Endothelial cell (in vitro differentiated cells): ENCODE data around the gene LHFPL3. TPM values are rescaled to one million over a fixed set of nuclear protein-coding genes. Genes with fewer than 3 reads are reported as not detected.

Experiments
- DNase-seq: peaks from one replicate; pipeline ENCODE4 v3.0.0; 2021; ENCODE audit warnings: low spot score
- H3K27ac Mint-ChIP-seq: one replicate; pipeline ENCODE4 v1.8.0; 2021; ENCODE audit warnings: mixed read lengths, inconsistent platforms; ENCODE audit not compliant: unreplicated experiment
- H3K27me3 Mint-ChIP-seq: one replicate; pipeline ENCODE4 v1.8.0; 2021; ENCODE audit warnings: mild to moderate bottlenecking, moderate library complexity, mixed read lengths, inconsistent platforms; ENCODE audit not compliant: unreplicated experiment
- H3K36me3 Mint-ChIP-seq: one replicate; pipeline ENCODE4 v1.8.0; 2021; ENCODE audit warnings: mild to moderate bottlenecking, low read depth, mixed read lengths, inconsistent platforms; ENCODE audit not compliant: unreplicated experiment
- H3K4me1 Mint-ChIP-seq: one replicate; pipeline ENCODE4 v1.8.0; 2021; ENCODE audit warnings: mild to moderate bottlenecking, mixed read lengths, inconsistent platforms; ENCODE audit not compliant: unreplicated experiment
- H3K4me3 Mint-ChIP-seq: one replicate; pipeline ENCODE4 v1.8.0; 2021; ENCODE audit warnings: mild to moderate bottlenecking, mixed read lengths, inconsistent platforms; ENCODE audit not compliant: unreplicated experiment
- H3K9me3 Mint-ChIP-seq: one replicate; pipeline ENCODE4 v1.8.0; 2021; ENCODE audit warnings: mixed read lengths, inconsistent platforms; ENCODE audit not compliant: unreplicated experiment
- total RNA-seq: library from RNA; stranded (reverse); fragmentation: NEBNext Ultra II Directional; extraction: Animal tissue kit (Norgen Biotek cat#: 25700); gene quantifications from one replicate; pipeline ENCODE4 v1.2.1, GENCODE V29; 2021; ENCODE audit not compliant: unreplicated experiment
- TF ChIP-seq, protein P1 (sequence below): fragments of 200-600 bp; sonication (generic); IDR thresholded peaks from one replicate; pipeline ENCODE4 v1.5.0; 2021; ENCODE audit warnings: antibody characterized with exemption; ENCODE audit not compliant: unreplicated experiment

Gene LHFPL3
- total RNA-seq, 1 donor from 2014 or later, result not detected

DNA sequence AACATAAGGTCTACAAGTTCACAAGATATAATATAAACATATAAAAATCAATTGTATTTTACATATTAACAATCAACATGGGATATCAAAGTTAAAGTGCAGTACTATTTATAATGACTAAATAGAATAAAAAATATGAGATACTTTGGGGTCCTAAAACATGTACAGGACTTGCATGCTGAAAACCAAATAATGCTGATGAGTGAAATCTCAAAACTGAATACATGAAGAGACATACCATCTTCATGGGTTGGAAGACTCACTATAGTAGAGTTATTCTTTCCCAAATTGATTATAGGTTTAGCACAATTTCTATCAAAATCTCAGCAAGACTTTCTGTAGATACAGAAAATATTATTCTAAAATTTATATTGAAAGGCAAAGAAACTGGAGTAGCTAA, 181.5 kb downstream of the LHFPL3 start:
- Mint-ChIP-seq H3K27me3 (peaks cover 3% of the 10 kb centered on the region), H3K9me3 (no peaks in the 10 kb centered on the region), H3K4me3 (no peak overlapping the region), H3K36me3 (no peaks in the 10 kb centered on the region), H3K27ac (no peak overlapping the region), H3K4me1 (no peaks in the 10 kb centered on the region)
- DNase-seq, result no peak
- TF ChIP-seq, protein P1, sequence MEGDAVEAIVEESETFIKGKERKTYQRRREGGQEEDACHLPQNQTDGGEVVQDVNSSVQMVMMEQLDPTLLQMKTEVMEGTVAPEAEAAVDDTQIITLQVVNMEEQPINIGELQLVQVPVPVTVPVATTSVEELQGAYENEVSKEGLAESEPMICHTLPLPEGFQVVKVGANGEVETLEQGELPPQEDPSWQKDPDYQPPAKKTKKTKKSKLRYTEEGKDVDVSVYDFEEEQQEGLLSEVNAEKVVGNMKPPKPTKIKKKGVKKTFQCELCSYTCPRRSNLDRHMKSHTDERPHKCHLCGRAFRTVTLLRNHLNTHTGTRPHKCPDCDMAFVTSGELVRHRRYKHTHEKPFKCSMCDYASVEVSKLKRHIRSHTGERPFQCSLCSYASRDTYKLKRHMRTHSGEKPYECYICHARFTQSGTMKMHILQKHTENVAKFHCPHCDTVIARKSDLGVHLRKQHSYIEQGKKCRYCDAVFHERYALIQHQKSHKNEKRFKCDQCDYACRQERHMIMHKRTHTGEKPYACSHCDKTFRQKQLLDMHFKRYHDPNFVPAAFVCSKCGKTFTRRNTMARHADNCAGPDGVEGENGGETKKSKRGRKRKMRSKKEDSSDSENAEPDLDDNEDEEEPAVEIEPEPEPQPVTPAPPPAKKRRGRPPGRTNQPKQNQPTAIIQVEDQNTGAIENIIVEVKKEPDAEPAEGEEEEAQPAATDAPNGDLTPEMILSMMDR, result no peak

DNA sequence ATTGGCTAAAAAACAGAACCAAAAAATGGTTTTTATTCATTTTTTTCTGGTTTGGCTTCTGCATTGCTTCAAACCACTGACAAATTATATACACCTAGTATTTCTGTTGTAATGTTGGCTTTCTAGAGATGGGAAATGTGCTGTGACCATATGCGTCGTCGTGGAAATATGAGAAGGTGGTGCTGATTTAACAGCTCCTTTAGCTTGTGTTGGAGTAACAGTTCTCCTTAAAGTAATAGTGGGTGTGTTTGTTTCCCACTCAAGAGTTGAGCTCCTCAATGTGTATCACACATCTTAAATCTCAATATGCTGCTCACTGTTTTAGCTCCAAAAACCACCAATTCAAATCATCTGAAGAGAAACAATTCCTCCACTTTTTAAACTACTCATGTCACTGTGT, 196.4 kb downstream of the LHFPL3 start:
- Mint-ChIP-seq H3K27me3 (peaks cover 2% of the 10 kb centered on the region), H3K27ac (no peak overlapping the region), H3K4me1 (no peaks in the 10 kb centered on the region), H3K4me3 (no peak overlapping the region), H3K36me3 (no peaks in the 10 kb centered on the region), H3K9me3 (no peaks in the 10 kb centered on the region)
- TF ChIP-seq, protein P1, result no peak
- no peak for DNase-seq

DNA sequence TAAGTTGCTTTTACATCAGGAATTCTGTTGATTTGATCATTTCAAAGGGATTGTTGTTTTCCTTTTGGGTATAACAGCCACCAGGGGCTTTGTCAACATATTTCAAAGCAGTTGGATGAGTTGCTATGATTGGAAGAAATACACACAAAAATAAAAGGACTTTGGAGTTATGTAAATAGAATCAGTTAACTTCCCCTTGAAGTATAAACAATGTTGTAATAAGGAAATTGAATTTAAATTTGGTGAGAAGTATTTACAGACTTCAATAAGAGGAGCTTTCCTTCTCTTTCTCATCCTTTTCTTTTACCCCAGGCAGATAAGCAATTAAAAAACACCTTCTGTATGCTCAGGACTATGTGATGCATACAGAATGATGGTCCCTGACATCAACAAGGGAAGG, 199.7 kb downstream of the LHFPL3 start:
- Mint-ChIP-seq H3K27ac (no peak overlapping the region), H3K4me1 (no peaks in the 10 kb centered on the region), H3K27me3 (peaks cover 2% of the 10 kb centered on the region), H3K9me3 (no peaks in the 10 kb centered on the region), H3K4me3 (no peak overlapping the region), H3K36me3 (no peaks in the 10 kb centered on the region)
- TF ChIP-seq, protein P1, result no peak
- no peak for DNase-seq

DNA sequence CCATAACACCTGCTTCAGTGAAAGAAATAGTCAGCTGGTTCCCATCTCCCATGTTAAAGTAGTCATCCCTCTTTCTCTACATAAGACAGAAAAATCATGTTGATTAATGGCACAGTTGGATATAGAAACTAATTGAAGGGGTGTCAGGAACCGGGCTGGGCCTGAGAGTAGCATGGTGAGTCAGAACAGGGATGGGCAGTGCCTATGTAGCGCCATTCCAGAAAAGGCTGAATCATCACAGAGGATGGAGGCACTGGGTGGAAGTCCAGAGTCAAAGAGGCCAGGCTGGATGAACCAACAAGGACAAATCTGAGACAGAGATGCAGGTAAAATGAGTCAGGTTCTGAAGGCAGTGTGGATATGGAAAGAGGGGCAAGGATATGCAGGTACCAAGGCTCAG, 201.2 kb downstream of the LHFPL3 start:
- DNase-seq, result no peak
- Mint-ChIP-seq H3K27me3 (peaks cover 2% of the 10 kb centered on the region), H3K4me1 (no peaks in the 10 kb centered on the region), H3K9me3 (no peaks in the 10 kb centered on the region), H3K36me3 (no peaks in the 10 kb centered on the region), H3K4me3 (no peak overlapping the region), H3K27ac (no peak overlapping the region)
- TF ChIP-seq, protein P1, result no peak

DNA sequence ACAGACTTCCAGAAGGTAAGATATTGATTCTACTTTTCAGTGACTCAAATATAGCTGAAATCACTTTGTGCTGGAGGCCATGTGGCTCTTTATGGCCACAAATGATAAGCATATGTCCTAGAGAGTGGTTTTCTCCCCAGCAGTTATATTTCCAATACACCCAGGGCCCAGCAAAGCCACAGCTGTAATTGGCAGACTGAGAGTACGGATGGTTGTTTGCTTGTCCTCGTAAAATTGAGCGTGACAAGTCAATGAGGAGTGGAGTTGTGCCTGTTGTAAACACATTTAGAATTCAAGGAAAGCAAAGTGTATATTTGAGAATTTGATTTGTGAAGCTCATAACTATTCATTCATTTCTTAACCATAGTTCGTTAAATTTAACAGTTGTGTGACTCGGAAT, 201.8 kb downstream of the LHFPL3 start:
- Mint-ChIP-seq H3K27ac (no peak overlapping the region), H3K4me1 (no peaks in the 10 kb centered on the region), H3K27me3 (peaks cover 2% of the 10 kb centered on the region), H3K36me3 (no peaks in the 10 kb centered on the region), H3K4me3 (no peak overlapping the region), H3K9me3 (no peaks in the 10 kb centered on the region)
- TF ChIP-seq, protein P1, result no peak
- DNase-seq, result no peak
